HG02938 (cell line): ENCODE measurements around the gene CRK.
A peak's percentile ranks its signal among the peaks of the same experiment; 100 is the strongest.

ENCODE experiments used
- ATAC-seq: cut with Tn5 transposase; IDR thresholded peaks from one replicate; pipeline ENCODE4 v1.9.1; 2021; ENCODE audit warnings: mild to moderate bottlenecking, moderate library complexity; ENCODE audit not compliant: unreplicated experiment

CRK gene

DNA sequence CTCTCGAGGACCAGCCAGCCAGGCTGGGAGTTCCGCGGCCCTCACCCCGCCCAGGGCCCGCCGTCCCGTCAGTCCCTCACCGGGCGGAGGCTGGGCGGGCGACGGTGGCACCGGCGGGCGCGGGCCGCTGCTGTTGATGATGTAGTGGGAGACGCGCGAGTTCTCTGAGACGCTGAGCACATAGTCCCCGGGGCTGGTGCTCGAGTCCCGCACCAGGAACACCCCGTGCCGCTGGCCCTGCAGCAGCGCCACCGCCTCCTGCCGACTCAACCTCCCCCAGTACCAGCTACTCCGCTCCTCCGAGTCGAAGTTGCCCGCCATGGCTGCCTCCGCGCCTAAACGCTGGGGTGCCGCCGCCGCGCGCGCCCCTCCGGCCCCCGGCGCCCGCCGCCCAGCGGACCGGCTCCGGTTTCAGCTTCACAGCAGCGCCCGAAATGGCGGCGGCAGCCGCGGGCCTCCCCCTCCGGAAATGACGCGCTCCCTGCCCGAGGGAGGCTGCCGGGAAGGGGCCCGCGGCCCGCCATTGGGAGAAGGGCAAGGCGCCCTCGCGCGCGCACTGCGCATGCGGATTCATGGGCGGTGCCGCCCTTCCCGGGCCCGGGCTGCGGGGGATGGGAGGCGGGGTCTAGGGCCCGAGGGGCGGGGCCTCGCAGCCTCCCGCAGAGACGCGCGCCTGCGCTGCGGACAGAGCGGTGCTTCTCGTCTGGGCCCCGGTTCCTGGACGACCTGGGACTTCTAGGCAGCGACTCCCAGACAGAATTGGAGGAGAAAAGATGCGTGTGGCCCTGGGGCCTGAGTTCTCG, at the start of gene CRK:
Gene CRK (minus strand): TSS at position 436 of the 803 bp plus-strand sequence. CDS start 115 bp downstream, at position 321.
- ATAC-seq = peak; percentile 68

DNA sequence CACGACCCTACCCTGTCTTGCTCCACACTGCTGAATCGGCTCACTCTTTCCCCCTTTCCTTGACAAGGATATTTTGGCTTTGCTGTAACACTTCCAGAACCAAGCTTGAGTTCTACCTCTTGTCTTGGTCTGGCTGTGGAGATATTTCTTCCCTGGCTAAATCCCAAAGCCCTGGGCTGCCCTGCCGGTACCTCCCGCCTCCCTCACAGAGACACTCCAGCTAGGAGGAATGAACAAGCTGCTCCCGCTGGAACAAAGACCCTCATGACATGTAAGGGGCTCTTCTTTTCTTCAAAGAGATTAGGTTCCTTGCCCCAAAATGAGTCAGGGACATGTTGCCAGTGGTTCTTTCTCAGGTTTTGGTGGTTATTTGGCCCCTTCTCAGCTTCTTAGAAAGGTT, 49.6 kb upstream of the CRK start:
- ATAC-seq = no peak

DNA sequence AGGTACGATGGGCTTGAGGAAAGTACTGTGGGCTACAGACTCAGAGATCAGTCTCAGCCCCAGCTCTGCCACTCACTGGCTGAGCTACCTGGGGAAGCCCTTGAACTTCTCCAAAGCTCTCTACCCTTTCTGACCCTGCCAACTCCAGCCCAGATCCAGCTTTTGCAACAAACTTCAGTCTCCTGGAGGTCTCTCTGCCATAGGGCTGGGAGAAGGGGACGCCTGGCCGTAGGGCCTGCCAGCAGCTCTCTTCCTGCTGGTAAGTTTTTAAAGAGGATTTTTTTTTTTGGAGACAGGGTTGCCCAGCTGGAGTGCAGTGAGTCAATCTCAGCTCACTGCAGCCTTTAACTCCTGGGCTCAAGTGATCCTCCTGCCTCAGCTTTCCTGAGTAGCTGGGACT, 48.8 kb upstream of the CRK start:
- no peak for ATAC-seq

GRCh38 chr17:1503699-1504098, 47.7 kb upstream of the CRK start:
- ATAC-seq = no peak

DNA sequence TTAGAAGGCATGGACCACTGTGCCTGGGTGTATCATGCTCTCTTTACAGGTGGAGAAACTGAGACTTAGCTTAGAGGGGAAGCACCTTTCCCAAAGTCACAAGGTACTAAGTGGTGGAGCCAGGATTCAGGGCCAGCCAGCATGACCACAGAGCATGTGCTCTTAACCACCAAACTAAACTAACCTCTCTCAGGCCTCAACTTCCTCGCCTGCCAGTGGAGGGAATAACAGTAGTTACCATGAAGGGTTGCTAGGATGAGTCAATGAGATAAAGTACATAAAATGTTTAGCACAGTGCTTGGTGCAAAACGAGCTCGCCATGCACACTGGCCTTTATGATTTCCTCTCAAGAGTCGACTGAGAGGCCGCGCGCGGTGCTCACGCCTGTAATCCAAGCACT, 42.8 kb upstream of the CRK start:
- no peak for ATAC-seq

DNA sequence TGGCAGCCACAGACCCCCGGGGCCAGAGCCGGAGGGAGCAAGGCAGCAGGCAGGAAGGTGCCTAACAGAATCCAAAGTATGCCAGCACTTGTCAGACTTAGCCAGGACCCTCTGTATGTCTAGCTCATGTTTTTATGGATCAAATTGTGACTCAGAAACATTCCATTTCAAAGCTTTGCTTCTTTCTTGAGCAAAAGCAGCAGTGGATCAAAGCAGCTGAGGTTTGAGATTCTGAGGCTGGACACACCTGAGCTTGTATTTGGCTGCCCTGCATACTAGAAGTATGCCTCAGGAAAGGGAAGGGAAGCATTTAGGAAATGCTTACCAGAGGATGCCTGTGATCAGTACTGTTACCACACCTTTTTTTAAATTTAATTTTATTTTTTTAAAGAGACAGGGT, 42.2 kb upstream of the CRK start:
- no peak for ATAC-seq

DNA sequence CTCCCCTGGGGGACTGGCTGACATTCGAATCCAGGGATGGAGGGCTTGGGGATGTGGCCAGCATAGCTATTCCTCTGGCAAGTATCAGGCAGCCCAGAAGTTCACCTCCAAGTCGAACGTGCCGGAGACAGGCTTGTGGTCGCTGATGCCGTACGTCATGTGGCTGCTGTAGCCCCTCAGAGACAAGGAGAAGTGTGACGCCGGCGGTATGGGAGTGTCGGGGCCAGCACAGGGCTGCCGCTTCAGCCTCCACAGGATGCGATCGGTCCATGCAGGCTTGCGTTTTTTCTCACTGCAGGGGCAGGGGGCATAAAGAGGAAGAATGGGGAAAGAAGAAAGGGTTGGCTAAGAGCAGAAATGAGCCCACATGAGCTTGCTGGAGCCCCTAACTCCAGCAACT, 41.8 kb upstream of the CRK start:
- ATAC-seq = no peak

DNA sequence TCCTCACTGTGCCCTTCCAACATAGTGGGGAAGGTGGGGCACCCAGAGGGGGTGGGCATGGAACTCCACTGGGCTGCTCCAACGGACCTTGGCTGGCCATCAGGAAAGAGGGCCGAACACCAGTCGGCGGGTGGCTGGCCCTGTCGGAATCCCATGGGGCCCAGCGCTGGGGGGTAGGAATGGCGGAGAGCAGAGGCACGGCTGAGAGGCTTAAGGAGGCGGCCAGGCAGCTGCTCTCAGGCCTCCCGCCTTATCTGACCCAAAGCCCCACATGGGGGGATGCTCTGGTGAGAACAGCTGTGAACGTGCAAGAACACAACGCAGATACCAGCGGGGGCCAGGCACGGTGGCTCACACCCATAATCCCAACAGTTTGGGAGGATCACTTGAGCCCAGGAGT, 40.8 kb upstream of the CRK start:
- ATAC-seq = no peak

DNA sequence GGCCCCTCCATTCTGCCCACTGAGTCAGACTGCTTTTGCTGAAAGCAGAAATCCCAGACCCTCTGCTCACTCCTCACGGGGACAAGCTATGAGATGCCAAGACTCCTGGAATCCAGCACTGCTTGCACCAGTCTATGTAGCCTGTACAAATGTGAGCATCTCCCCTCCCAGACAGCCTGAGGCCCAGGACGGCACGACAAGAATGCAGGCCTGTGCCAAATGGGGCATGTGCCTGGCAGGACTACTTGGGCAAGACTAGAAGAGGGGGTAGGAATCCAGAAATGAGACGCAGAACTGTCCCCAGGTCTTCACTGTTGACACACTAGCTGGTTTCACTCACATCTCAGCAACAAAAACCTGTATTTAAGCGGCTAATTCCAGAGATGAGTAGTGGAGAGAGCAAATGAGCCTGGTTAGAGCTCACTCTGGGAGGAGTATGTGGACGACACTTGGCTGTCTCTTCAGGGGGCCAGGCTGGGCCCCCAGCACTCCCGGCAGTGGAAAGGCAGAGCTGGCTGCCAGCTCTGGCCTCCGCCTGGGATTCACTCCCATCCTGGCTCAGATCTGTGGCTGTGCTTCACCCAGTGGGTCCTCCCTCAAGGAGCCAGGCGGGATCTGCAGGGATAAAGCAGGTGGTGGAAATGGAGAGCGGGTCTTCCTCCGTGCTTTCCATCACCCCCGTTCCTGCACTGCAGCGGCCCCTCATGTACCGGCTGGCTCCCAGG, 39.4 kb upstream of the CRK start:
- no peak for ATAC-seq

- no peak for ATAC-seq
Observed at GRCh38 chr17:1494736-1495253, 38.8 kb upstream of the CRK start.

DNA sequence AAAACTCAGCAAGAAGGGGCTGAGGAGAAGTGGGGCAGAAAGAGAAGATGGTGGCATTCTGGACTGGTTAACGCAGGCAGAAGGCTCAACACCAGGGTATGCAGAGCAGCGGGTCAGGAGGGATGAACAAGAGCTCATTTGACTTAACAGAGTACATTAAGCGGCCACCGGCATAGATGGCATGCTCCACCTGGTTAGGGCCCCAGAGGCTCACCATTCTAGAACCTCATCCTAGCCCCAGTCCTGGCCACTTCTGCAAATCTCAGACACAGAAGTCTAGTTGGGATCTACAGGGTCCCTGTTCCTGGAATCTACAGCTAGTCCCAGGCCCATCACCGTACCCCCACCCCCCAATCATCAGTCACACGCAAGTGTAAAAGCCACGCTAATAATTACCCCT, 38.2 kb upstream of the CRK start:
- no peak for ATAC-seq

- ATAC-seq = no peak
Observed at GRCh38 chr17:1493291-1493980, 37.4 kb upstream of the CRK start.

- no peak for ATAC-seq
Observed at GRCh38 chr17:1492249-1493206, 36.5 kb upstream of the CRK start, which contains the start of gene MYO1C. Gene MYO1C, minus strand, starts transcription at chr17:1492686. Its CDS starts 199 bp downstream, at chr17:1492487.

GRCh38 chr17:1491443-1492248, 35.6 kb upstream of the CRK start:
- no peak for ATAC-seq

- ATAC-seq = no peak
Observed at GRCh38 chr17:1490643-1491442, 34.8 kb upstream of the CRK start.

GRCh38 chr17:1488826-1489270, 32.8 kb upstream of the CRK start:
- no peak for ATAC-seq

GRCh38 chr17:1487939-1488825, 32.1 kb upstream of the CRK start:
- no peak for ATAC-seq
